Esophagus (tissue), 2 donors: ENCODE results near the gene PARD3B. TPM values are rescaled to one million over a fixed set of nuclear protein-coding genes. Genes with fewer than 3 reads are reported as not detected.

Source experiments
- H3K27ac ChIP-seq, 2 donors: one replicate each; pipeline ENCODE4 v1.5.1; 2013; ENCODE audit warnings: low read depth in 2 of 2, mild to moderate bottlenecking in 2 of 2, inconsistent platforms in 1 of 2, low read length in 1 of 2, moderate library complexity in 1 of 2
- H3K27me3 ChIP-seq, 2 donors: one replicate each; pipeline ENCODE4 v1.6.1; 2013; ENCODE audit warnings: low read length in 2 of 2, control low read depth in 1 of 2, mild to moderate bottlenecking in 1 of 2; ENCODE audit not compliant: insufficient read depth in 2 of 2, control insufficient read depth in 1 of 2
- H3K36me3 ChIP-seq, 2 donors: one replicate each; pipeline ENCODE4 v1.6.1; 2013; ENCODE audit warnings: low read length in 1 of 2; ENCODE audit not compliant: control insufficient read depth in 2 of 2, insufficient read depth in 2 of 2
- H3K4me1 ChIP-seq, 2 donors: one replicate each; pipeline ENCODE4 v1.6.1; 2013; ENCODE audit warnings: low read length in 1 of 2; ENCODE audit not compliant: control insufficient read depth in 2 of 2, insufficient read depth in 2 of 2
- H3K4me3 ChIP-seq, 2 donors: one replicate each; pipeline ENCODE4 v1.5.1; 2013; ENCODE audit warnings: low read length in 2 of 2, mild to moderate bottlenecking in 2 of 2, low read depth in 1 of 2, moderate library complexity in 1 of 2
- H3K9me3 ChIP-seq, 2 donors: one replicate each; pipeline ENCODE4 v1.6.1; 2013; ENCODE audit warnings: mild to moderate bottlenecking in 2 of 2, low read depth in 1 of 2, low read length in 1 of 2, moderate library complexity in 1 of 2; ENCODE audit not compliant: control insufficient read depth in 2 of 2, insufficient read depth in 1 of 2
- WGBS, 2 donors: extraction: QIAGEN DNeasy Blood & Tissue Kit; methylation state at CpG; one replicate each; pipeline ENCODE4 v1.1.7; 2013; 5-methylcytosine and 5-hydroxymethylcytosine counted together
- polyA plus RNA-seq, 2 donors: library from polyadenylated mRNA; stranded (reverse); fragments of 200-250 nt; gene quantifications; one replicate each; pipeline ENCODE4 v1.2.3, GENCODE V29; 2013
- donor health status: healthy with polysubstance abuse.
- donor health status: Bipolar disorder and iron deficiency.

PARD3B gene
- polyA plus RNA-seq, 2 donors: 1.2 to 1.3 TPM

DNA sequence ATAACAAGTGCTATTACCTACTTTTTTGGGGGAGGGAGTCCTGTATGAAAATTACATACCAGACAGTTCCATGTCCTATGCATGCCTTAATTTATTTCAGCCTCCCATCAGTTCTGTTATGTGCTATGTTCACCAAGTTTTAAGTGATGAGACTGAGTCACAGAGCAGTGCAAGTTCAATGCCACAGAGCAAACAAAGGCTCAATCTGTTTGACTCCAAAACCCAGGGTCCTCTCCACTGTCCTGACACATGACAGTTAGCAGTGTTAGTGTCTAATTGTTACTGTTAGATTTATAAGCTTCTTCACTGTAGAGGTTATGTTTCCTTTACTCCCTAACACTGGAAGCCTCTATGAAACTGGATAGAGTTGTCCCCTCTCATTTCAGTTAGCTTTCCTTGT lies 498.0 kb downstream of the PARD3B start:
- Histone ChIP-seq H3K27ac (no peak overlapping the region), H3K9me3 (no peaks in the 10 kb centered on the region), H3K4me1 (no peaks in the 10 kb centered on the region), H3K27me3 (no peaks in the 10 kb centered on the region), H3K36me3 (no peaks in the 10 kb centered on the region), H3K4me3 (no peak overlapping the region)

DNA sequence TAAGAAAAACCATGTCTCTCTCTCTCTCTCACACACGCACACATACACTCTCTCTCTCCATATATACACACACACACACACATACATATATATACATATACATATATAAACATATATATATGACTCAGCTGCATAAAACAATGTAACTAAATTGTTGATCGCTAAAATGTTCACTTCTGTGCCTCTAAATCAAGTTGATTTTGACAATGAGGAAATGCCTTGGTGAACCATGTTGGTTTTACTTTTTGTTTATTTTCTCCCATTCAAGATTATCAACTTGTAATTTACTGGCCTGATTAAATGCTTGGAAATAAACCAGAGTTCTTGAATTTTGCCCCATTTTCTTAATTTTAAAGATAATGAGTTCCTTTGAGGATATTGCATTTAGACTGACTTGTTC lies 500.4 kb downstream of the PARD3B start:
- no peak overlapping the region for H3K4me3 ChIP-seq
- no peaks in the 10 kb centered on the region for H3K9me3 ChIP-seq
- no peaks in the 10 kb centered on the region for H3K4me1 ChIP-seq
- no peaks in the 10 kb centered on the region for H3K36me3 ChIP-seq
- 89% methylated on average over 2 of the region's 2 CpGs for whole genome bisulfite sequencing, 2 donors
- H3K27ac ChIP-seq: no peak overlapping the region
- no peaks in the 10 kb centered on the region for H3K27me3 ChIP-seq

DNA sequence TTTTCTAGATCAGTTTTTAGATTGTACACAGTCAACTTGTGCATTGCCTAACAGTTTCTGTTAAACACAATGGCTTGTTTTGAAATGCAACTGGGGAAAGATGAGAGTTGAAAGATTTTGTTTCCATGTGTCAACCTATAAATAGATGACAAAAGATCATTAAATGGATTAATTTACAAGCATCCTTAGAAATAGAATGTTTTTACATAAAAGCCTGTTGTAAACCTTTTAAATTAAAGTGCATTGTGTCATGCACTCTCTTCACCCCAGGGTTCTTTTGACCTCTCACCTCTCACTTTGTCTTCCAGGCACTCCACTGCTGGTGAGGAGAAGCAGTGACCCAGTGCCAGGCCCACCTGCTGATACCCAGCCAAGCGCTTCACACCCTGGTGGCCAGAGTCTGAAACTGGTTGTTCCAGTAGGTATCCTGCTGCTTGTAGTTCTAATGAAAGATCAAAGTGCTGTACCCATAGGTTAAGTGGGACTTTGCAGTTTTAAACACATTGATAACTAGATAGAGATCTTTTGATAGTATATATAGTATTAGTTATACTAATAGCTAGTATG lies 502.1 kb downstream of the PARD3B start:
- 90 to 95% methylated on average over 1 of the region's 1 CpG for WGBS, 2 donors
- no peak overlapping the region for H3K27ac ChIP-seq
- no peaks in the 10 kb centered on the region for H3K27me3 ChIP-seq
- H3K9me3 ChIP-seq: no peaks in the 10 kb centered on the region
- H3K4me3 ChIP-seq: no peak overlapping the region
- H3K36me3 ChIP-seq: no peaks in the 10 kb centered on the region
- no peaks in the 10 kb centered on the region for H3K4me1 ChIP-seq

GRCh38 chr2:205051417-205051816 lies 506.1 kb downstream of the PARD3B start:
- Histone ChIP-seq H3K27me3 (no peaks in the 10 kb centered on the region), H3K36me3 (no peaks in the 10 kb centered on the region), H3K4me1 (no peaks in the 10 kb centered on the region), H3K27ac (no peak overlapping the region), H3K9me3 (no peaks in the 10 kb centered on the region), H3K4me3 (no peak overlapping the region)

- H3K4me1 ChIP-seq: no peaks in the 10 kb centered on the region
- H3K4me3 ChIP-seq: no peak overlapping the region
- no peaks in the 10 kb centered on the region for H3K36me3 ChIP-seq
- no peaks in the 10 kb centered on the region for H3K27me3 ChIP-seq
- no peak overlapping the region for H3K27ac ChIP-seq
- no peaks in the 10 kb centered on the region for H3K9me3 ChIP-seq
- 90 to 91% methylated on average over 2 of the region's 2 CpGs for WGBS, 2 donors
Observed at GRCh38 chr2:205052781-205053180, 507.5 kb downstream of the PARD3B start.

DNA sequence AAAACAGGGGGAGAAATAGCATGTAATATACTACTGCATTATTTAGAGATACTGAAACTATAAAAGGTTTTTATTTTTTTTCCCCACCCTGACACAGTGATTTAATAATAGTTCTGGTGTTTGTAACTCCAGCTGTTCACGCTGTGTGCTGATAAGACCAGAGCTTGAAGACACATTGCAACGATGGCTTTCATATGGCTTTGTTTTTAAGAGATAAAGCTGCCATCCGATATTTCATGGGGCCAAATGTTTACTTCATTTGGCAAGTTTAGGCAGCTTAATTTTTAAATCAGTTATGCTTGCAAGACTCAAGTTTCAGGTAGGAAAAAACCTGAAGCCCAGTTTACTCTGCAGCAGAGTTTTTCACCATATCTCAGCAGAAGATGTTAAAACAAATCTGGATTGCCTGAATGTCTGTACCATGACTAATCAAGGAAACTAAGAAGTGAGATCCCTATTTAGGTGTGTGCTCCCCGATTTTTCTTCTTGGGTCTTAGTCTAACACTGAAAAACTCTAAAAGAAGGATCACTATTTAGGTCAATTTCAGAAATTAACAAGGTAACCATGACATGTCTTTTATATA lies 508.6 kb downstream of the PARD3B start:
- Histone ChIP-seq H3K36me3 (no peaks in the 10 kb centered on the region), H3K4me1 (no peaks in the 10 kb centered on the region), H3K9me3 (no peaks in the 10 kb centered on the region), H3K27ac (no peak overlapping the region), H3K27me3 (no peaks in the 10 kb centered on the region), H3K4me3 (no peak overlapping the region)
- 59 to 69% methylated on average over 4 of the region's 4 CpGs for WGBS, 2 donors

DNA sequence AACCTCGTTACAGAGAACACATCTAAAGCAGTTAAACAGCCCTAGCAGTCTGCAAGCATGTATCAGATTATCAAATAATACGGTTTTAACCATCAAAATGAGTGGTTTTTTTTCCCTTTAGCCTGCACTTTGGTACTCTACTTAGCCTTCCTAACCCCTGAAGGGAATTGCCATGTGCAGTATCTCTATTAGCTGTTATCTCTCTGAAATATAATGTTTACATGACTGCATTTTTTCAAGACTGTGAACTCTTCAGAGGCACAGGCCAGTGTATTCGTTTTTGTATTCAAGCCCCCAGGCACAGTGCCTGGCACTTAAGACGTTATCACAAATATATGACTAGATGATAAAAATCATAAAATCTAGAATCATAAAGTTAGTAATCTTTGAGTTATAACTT lies 509.5 kb downstream of the PARD3B start:
- no peak overlapping the region for H3K27ac ChIP-seq
- WGBS, 2 donors: 72 to 73% methylated on average over 4 of the region's 4 CpGs
- H3K27me3 ChIP-seq: no peaks in the 10 kb centered on the region
- H3K4me1 ChIP-seq: no peaks in the 10 kb centered on the region
- no peak overlapping the region for H3K4me3 ChIP-seq
- H3K36me3 ChIP-seq: no peaks in the 10 kb centered on the region
- no peaks in the 10 kb centered on the region for H3K9me3 ChIP-seq

- WGBS, 2 donors: 64 to 69% methylated on average over 2 of the region's 2 CpGs
- H3K4me3 ChIP-seq: no peak overlapping the region
- no peak overlapping the region for H3K27ac ChIP-seq
- H3K36me3 ChIP-seq: no peaks in the 10 kb centered on the region
- no peaks in the 10 kb centered on the region for H3K27me3 ChIP-seq
- H3K9me3 ChIP-seq: no peaks in the 10 kb centered on the region
- no peaks in the 10 kb centered on the region for H3K4me1 ChIP-seq
Observed at GRCh38 chr2:205055251-205055650, 510.0 kb downstream of the PARD3B start.

GRCh38 chr2:205056151-205056561 lies 510.9 kb downstream of the PARD3B start:
- no peaks in the 10 kb centered on the region for H3K9me3 ChIP-seq
- no peaks in the 10 kb centered on the region for H3K4me1 ChIP-seq
- no peaks in the 10 kb centered on the region for H3K36me3 ChIP-seq
- 64 to 65% methylated on average over 6 of the region's 6 CpGs for WGBS, 2 donors
- no peak overlapping the region for H3K4me3 ChIP-seq
- H3K27me3 ChIP-seq: no peaks in the 10 kb centered on the region
- H3K27ac ChIP-seq: no peak overlapping the region

DNA sequence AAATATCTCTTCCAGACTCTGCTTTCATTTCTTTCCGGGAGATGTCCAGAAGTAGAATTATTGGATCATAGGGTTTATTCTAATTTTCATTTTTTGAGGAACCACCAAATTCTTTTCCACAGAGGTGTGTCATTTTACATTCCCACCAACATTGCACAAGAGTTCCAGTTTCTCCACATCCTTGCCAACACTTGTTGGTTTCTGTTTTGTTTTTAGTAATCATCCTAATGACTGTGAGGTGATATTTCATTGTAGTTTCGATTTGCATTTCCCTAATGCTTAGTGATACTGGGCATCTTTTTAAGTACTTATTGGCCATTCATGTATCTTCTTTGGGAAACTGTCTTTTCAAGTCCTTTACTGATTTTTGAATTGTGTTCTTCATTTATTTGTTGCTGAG lies 513.1 kb downstream of the PARD3B start:
- Histone ChIP-seq H3K27me3 (no peaks in the 10 kb centered on the region), H3K4me3 (no peak overlapping the region), H3K27ac (no peak overlapping the region), H3K9me3 (no peaks in the 10 kb centered on the region), H3K4me1 (no peaks in the 10 kb centered on the region), H3K36me3 (no peaks in the 10 kb centered on the region)
- 84 to 86% methylated on average over 2 of the region's 2 CpGs for WGBS, 2 donors
